Activated CD8-positive, alpha-beta T cell treated with anti-CD3 and anti-CD28 coated beads for 36 hours (primary cell): ENCODE measurements around the gene GGCX. TPM values are rescaled to one million over a fixed set of nuclear protein-coding genes. Genes with fewer than 3 reads are reported as not detected.

ENCODE experiments used
- ATAC-seq: fragments of 200-7000 bp; cut with Tn5 transposase; one replicate; pipeline ENCODE4 v1.10.0; 2021; ENCODE audit warnings: mild to moderate bottlenecking, moderate library complexity
- CTCF ChIA-PET: fragments of 350-600 bp; sonication (Branson Sonifier 250); formaldehyde crosslinking; loops from one replicate; lab custom pipeline; 2021; ENCODE audit warnings: antibody characterized with exemption; lab: Charles Lee
- POLR2A ChIA-PET: fragments of 350-600 bp; sonication (Branson Sonifier 250); formaldehyde crosslinking; loops from one replicate; lab custom pipeline; 2021; ENCODE audit warnings: antibody characterized with exemption; lab: Charles Lee
- DNase-seq: peaks from one replicate; pipeline ENCODE4 v3.0.0-alpha.2; 2020
- H3K27ac Mint-ChIP-seq: one replicate; pipeline ENCODE4 v1.8.0; 2021; ENCODE audit warnings: mild to moderate bottlenecking, mixed read lengths
- H3K27me3 Mint-ChIP-seq: one replicate; pipeline ENCODE4 v1.8.0; 2021; ENCODE audit warnings: mixed read lengths
- H3K36me3 Mint-ChIP-seq: one replicate; pipeline ENCODE4 v1.8.0; 2021; ENCODE audit warnings: low read depth, mixed read lengths
- H3K4me1 Mint-ChIP-seq: one replicate; pipeline ENCODE4 v1.8.0; 2021; ENCODE audit warnings: low read depth, mixed read lengths
- H3K4me3 Mint-ChIP-seq: one replicate; pipeline ENCODE4 v1.8.0; 2021; ENCODE audit warnings: mild to moderate bottlenecking, moderate library complexity, mixed read lengths
- H3K9me3 Mint-ChIP-seq: one replicate; pipeline ENCODE4 v1.8.0; 2021; ENCODE audit warnings: mixed read lengths
- intact Hi-C: fragments of 100-400 bp; cut with micrococcal nuclease; formaldehyde crosslinking; loops from one replicate; pipeline ENCODE4 v1.10.0; 2022
- total RNA-seq, 2 experiments: library from RNA; stranded (reverse); gene quantifications; one replicate each; pipeline ENCODE4 v1.2.3, GENCODE V29; 2021
- TF ChIP-seq, protein P1 (sequence below): fragments of 200-600 bp; IDR thresholded peaks from one replicate; pipeline ENCODE4 v1.8.0; 2022; ENCODE audit warnings: antibody characterized with exemption, mild to moderate bottlenecking

GGCX gene
- total RNA-seq, 2 experiments from 2014 or later = 14.6 to 16.7 TPM

DNA sequence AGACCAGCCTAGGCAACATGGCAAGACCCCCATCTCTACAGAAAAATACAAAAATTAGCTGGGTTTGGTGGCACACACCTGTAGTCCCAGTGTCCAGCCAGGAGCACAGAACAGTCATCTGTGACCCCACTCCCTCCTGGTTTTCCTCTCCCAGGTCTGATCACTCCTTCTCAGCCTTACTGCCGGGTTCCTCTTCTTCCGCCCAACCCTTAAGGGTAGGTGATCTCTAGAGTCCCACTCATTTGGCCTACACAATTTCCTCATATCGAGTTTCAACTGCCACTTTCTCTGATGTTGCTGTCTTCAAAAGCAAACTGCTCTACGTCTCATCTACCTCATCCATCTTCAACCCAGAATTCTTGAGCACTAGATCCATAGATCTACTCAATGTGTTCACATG is 35.7 kb downstream of the GGCX start:
- H3K4me1 Mint-ChIP-seq = no peaks in the 10 kb centered on the region
- CTCF ChIA-PET = interaction anchor here (3.0 kb wide), 1 partner anchor 106 kb away, joined by 7 read pairs; no protein-coding TSS in a partner anchor
- H3K9me3 Mint-ChIP-seq = no peaks in the 10 kb centered on the region
- TF ChIP-seq, protein P1, sequence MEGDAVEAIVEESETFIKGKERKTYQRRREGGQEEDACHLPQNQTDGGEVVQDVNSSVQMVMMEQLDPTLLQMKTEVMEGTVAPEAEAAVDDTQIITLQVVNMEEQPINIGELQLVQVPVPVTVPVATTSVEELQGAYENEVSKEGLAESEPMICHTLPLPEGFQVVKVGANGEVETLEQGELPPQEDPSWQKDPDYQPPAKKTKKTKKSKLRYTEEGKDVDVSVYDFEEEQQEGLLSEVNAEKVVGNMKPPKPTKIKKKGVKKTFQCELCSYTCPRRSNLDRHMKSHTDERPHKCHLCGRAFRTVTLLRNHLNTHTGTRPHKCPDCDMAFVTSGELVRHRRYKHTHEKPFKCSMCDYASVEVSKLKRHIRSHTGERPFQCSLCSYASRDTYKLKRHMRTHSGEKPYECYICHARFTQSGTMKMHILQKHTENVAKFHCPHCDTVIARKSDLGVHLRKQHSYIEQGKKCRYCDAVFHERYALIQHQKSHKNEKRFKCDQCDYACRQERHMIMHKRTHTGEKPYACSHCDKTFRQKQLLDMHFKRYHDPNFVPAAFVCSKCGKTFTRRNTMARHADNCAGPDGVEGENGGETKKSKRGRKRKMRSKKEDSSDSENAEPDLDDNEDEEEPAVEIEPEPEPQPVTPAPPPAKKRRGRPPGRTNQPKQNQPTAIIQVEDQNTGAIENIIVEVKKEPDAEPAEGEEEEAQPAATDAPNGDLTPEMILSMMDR = no peak
- ATAC-seq (no peak), DNase-seq (no peak)
- H3K27ac Mint-ChIP-seq = no peak overlapping the region
- no peak overlapping the region for H3K4me3 Mint-ChIP-seq
- H3K36me3 Mint-ChIP-seq = no peaks in the 10 kb centered on the region
- POLR2A ChIA-PET = no interaction called here
- peaks cover 7% of the 10 kb centered on the region for H3K27me3 Mint-ChIP-seq
- intact Hi-C loops = no loop called here

DNA sequence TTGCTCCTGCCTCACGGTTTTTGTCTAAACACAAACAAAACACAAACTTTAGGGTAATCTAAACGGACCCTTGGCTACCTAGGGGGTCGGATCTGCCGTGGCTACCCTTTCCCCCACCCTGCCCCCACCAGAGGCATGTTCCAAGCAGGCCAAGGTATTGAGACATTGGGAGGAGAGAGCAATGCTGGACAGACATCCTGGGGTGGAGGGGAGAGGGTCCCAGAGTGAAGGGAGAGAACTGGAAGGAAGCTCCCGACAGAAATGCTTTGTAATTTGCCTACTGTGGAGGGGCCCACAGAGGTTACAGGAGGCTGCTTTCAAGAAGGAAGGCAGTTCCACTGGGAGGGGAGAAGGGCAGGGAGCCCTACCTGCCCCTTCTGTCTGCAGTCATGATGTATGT is 36.3 kb downstream of the GGCX start:
- DNase-seq (no peak), ATAC-seq (no peak)
- H3K4me1 Mint-ChIP-seq = no peaks in the 10 kb centered on the region
- H3K27ac Mint-ChIP-seq = no peak overlapping the region
- CTCF ChIA-PET = interaction anchor here (0.9 to 3.0 kb wide), 2 partner anchors 10 to 106 kb away, joined by 3 to 7 read pairs; no protein-coding TSS in a partner anchor
- intact Hi-C loops = no loop called here
- POLR2A ChIA-PET = interaction anchor here (1.1 to 2.2 kb wide), 2 partner anchors 12 to 14 kb away, joined by 4 to 10 read pairs; partner anchors contain the start of gene MAT2A
- H3K9me3 Mint-ChIP-seq = no peaks in the 10 kb centered on the region
- H3K36me3 Mint-ChIP-seq = no peaks in the 10 kb centered on the region
- no peak overlapping the region for H3K4me3 Mint-ChIP-seq
- H3K27me3 Mint-ChIP-seq = peaks cover 7% of the 10 kb centered on the region
- TF ChIP-seq, protein P1 = no peak

DNA sequence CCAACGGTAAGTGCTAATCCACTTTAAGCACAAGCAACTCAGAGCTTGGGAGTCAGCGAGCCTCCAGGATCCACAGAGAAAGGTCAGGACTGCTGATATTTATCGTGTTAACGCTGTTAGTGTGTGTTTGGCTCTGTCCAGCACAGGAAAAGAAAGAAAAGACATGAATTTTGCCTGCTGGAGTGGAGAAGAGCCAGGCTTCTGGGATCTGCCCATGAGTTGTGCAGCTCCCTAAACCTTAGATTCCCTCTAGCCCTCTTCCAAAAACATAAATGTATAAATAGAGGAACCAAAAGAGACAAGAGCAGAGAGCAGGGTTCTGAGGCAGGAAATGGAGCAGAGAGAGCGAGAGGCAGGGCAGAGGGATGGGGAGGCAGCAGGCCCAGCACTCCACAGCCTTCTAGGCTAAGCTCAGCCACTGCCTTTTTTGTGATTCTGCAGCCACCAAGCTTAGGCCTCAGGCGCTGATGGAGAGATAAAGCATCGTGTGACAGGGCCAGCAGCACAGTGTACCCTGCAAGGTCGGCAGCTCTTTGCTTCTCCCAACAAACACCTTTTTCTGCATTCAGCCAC is 36.9 kb downstream of the GGCX start:
- ChIA-PET POLR2A (interaction anchor here (1.1 to 2.2 kb wide), 3 partner anchors 13 to 17 kb away, joined by 3 to 10 read pairs (median 4); partner anchors contain the start of gene MAT2A), CTCF (interaction anchor here (0.9 to 3.0 kb wide), 2 partner anchors 11 to 105 kb away, joined by 3 to 7 read pairs; no protein-coding TSS in a partner anchor)
- ATAC-seq (no peak), DNase-seq (no peak)
- Mint-ChIP-seq H3K27ac (no peak overlapping the region), H3K9me3 (no peaks in the 10 kb centered on the region), H3K27me3 (peaks cover 7% of the 10 kb centered on the region), H3K36me3 (no peaks in the 10 kb centered on the region), H3K4me1 (no peaks in the 10 kb centered on the region), H3K4me3 (no peak overlapping the region)
- intact Hi-C loops = no loop called here
- TF ChIP-seq, protein P1 = no peak

GRCh38 chr2:85523903-85524335 is 37.4 kb downstream of the GGCX start:
- Mint-ChIP-seq H3K4me3 (no peak overlapping the region), H3K36me3 (no peaks in the 10 kb centered on the region), H3K4me1 (no peaks in the 10 kb centered on the region), H3K27me3 (peaks cover 5% of the 10 kb centered on the region), H3K27ac (no peak overlapping the region), H3K9me3 (no peaks in the 10 kb centered on the region)
- no peak for DNase-seq
- ChIA-PET POLR2A (interaction anchor here (1.1 to 2.2 kb wide), 4 partner anchors 13 to 17 kb away, joined by 3 to 10 read pairs (median 4); partner anchors contain the start of gene MAT2A), CTCF (interaction anchor here (3.0 kb wide), 1 partner anchor 105 kb away, joined by 7 read pairs; no protein-coding TSS in a partner anchor)
- TF ChIP-seq, protein P1 = no peak
- intact Hi-C loops = no loop called here
- ATAC-seq = no peak
